HG03558 (cell line): Measurements from ENCODE around the gene PHGDH.

Experiments used
- ATAC-seq: cut with Tn5 transposase; IDR thresholded peaks from one replicate; pipeline ENCODE4 v1.9.1; 2021; ENCODE audit warnings: moderate number of reproducible peaks; ENCODE audit not compliant: unreplicated experiment; ENCODE audit errors: extremely low read depth

The PHGDH gene

GRCh38 chr1:119711804-119712341 is at the start of gene PHGDH:
PHGDH (plus strand) TSS chr1:119711934; CDS start chr1:119712023, 89 bp downstream.
- peak; percentile 38 for ATAC-seq

GRCh38 chr1:119662034-119662437 is 49.7 kb upstream of the PHGDH start:
- peak; percentile 79 for ATAC-seq

- no peak for ATAC-seq
Measured at GRCh38 chr1:119664067-119664466, 47.7 kb upstream of the PHGDH start.

- no peak for ATAC-seq
Measured at GRCh38 chr1:119667173-119667572, 44.6 kb upstream of the PHGDH start.

- ATAC-seq: no peak
Measured at GRCh38 chr1:119670898-119671297, 40.8 kb upstream of the PHGDH start.

- ATAC-seq: no peak
Measured at GRCh38 chr1:119673171-119673940, 38.4 kb upstream of the PHGDH start.

- ATAC-seq: no peak
Measured at GRCh38 chr1:119674111-119674526, 37.6 kb upstream of the PHGDH start.

- ATAC-seq: no peak
Measured at GRCh38 chr1:119674835-119675289, 36.9 kb upstream of the PHGDH start.

GRCh38 chr1:119675349-119676345 is 36.1 kb upstream of the PHGDH start:
- no peak for ATAC-seq

GRCh38 chr1:119676571-119677206 is 35.0 kb upstream of the PHGDH start:
- ATAC-seq: no peak

- ATAC-seq: no peak
Measured at GRCh38 chr1:119679223-119679622, 32.5 kb upstream of the PHGDH start.

GRCh38 chr1:119680193-119680592 is 31.5 kb upstream of the PHGDH start:
- no peak for ATAC-seq

- ATAC-seq: no peak
Measured at GRCh38 chr1:119680723-119681122, 31.0 kb upstream of the PHGDH start.

GRCh38 chr1:119681560-119681959 is 30.2 kb upstream of the PHGDH start:
- no peak for ATAC-seq

- ATAC-seq: no peak
Measured at GRCh38 chr1:119682141-119682540, 29.6 kb upstream of the PHGDH start.

GRCh38 chr1:119683893-119684292 is 27.8 kb upstream of the PHGDH start:
- ATAC-seq: no peak

- no peak for ATAC-seq
Measured at GRCh38 chr1:119686661-119687060, 25.1 kb upstream of the PHGDH start.

- ATAC-seq: no peak
Measured at GRCh38 chr1:119687434-119688079, 24.2 kb upstream of the PHGDH start.

GRCh38 chr1:119688810-119689209 is 22.9 kb upstream of the PHGDH start:
- ATAC-seq: no peak

- ATAC-seq: no peak
Measured at GRCh38 chr1:119689511-119689910, 22.2 kb upstream of the PHGDH start.
